Stimulated activated CD4-positive, alpha-beta T cell treated with anti-CD3 and anti-CD28 coated beads, Interleukin-2, amount 100 ng/mL, for 4 hours (primary cell): ENCODE results near the gene PRPH2.
"Not testable (repeated sequence)": the region's sequence is repeated elsewhere in the genome, so short reads cannot be mapped to it uniquely, and the experiment has no call there.

Experiments
- DNase-seq: peaks from one replicate; pipeline ENCODE4 v3.0.0-alpha.2; 2020; ENCODE audit warnings: low read depth

Gene PRPH2

GRCh38 chr6:42742116-42742894 is 19.9 kb upstream of the PRPH2 start:
- DNase-seq, result no peak

- no peak for DNase-seq
Measured at GRCh38 chr6:42740725-42741124, 18.3 kb upstream of the PRPH2 start.

DNA sequence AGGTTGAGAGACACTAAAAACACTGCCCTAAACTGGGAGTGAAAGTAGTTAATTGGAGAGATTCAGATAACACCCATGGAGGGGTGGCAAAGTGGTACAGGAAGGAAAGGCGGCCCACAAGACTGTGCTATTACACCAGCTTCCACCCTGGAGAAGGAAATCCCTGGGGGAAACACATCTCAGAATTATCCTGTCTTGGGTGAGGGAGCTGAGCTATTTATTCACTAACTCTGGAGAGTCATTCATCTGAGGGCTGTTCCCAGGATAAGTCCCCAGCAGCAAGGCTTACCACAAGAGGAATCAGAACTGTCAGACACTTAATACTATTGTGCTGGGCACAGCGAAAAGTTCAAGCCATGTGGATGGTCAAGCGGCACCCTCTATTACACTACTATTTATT is 13.6 kb upstream of the PRPH2 start:
- DNase-seq, result no peak

GRCh38 chr6:42733867-42734481 is 11.6 kb upstream of the PRPH2 start:
- not testable (repeated sequence) for DNase-seq

DNA sequence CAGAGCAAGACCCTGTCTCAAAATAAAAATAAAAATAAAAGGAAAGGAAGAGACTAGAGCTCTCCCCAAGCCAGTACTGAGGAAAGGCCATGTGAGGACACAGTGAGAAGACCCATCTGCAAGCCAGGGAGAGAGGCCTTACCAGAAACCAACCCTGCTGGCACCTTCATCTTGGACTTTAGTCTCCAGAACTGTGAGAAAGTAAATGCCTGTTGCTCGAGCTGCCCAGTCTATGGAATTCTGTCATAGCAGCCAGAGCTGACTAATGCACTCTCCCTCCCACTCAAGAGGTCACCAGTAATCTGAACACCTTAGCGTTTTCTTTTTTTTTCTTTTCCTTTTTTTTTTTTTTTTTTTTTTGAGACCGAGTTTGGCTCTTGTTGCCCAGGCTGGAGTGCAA is 7.3 kb upstream of the PRPH2 start:
- no peak for DNase-seq

DNA sequence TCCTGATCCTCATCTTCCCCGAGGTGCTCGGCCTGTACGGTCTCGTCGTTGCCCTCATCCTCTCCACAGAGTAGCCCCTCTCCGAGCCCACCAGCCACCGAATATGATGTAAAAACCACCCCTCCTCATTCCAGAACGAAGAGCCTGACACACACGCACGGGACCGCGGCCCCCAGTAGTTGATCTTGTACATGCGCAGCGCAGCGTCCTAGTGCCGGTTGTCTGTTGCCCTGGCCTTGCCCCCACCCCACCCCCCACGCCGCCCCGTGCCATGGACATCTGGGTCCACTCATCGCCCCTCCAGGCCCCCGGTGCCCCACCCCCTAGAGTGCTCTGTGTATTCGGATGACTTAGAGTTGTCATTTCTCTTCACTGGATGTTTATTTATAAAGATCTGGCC is 5.2 kb upstream of the PRPH2 start:
- DNase-seq, result no peak

- DNase-seq, result no peak
Measured at GRCh38 chr6:42727087-42727611, 4.8 kb upstream of the PRPH2 start.

GRCh38 chr6:42726485-42727086 is 4.2 kb upstream of the PRPH2 start:
- DNase-seq, result peak; percentile 73

GRCh38 chr6:42726026-42726425 is 3.6 kb upstream of the PRPH2 start:
- no peak for DNase-seq

DNA sequence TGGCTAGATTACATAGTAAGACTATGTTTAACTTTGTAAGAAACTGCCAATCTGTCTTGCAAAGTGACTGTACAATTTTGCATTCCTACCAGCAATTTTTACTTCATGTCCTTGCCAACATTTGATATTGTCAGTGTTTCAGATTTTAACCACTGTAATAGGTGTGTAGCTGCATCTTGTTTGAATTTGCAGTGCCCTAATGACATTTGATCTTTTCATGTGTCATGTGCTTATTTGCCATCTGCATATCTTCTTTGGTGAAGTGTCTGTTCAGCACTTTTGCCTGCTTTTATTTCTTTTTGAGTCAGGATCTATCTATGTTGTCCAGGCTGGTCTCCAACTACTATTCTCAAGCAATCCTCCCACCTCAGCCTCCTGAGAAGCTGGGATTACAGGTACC is 2.4 kb upstream of the PRPH2 start:
- no peak for DNase-seq

DNA sequence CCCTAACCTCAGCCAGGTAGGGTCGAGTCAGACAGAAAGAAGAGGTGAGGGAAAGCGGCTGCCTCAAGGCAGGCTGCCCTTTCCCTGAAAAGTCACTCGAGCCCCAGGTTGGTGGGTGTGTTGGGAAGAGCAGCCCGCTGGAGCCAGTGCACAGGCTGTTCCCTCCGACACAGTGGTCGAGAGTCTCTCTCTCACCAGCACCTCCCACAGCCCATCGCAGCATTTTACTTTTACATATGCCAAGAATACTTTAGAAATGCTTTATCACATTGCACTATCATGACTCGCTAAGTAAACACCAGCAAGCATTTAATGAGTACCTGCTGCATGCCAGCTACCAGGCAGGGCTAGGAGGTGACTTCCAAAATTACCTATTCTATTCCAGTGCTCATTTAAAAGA is 1.7 kb downstream of the PRPH2 start:
- no peak for DNase-seq

DNA sequence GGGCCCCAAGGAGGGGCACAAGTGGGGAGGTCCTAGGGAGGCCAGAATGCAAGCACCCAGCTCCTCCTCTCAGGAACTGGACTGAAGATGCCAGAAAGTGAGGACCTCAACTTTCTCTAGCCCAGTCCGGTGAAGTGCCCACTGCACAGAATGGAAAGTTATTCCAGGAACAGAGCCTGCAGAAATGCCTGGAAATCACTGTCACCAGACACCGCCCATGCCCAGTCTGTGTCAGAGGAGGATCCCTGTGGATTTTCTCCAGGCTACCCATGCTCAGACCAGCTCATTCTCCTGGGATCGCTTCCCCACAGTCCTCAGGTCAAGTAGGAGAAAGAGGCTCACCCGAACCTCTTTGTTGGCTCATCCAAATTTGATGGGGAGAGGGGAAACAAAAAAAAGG is 6.5 kb downstream of the PRPH2 start:
- no peak for DNase-seq

- DNase-seq, result no peak
Measured at GRCh38 chr6:42714098-42714761, 8.2 kb downstream of the PRPH2 start.

DNA sequence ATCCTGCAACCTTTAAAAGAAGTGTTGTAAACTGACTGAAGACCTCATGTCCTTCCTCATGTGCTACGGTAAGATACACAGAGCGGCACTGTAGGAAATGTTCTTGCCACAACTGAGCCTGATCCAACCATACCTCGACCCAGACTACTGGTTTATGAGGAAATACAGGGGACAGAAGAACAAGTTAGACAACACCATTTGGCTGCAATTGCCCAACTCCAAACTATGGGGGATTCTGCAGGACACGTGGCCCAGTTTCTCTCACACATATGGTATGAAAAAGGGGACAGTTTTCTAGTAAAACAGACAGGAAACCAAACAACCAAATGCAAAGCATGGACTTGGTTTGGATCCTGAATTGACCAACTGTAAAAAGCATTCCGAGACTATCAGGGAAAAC is 10.5 kb downstream of the PRPH2 start:
- no peak for DNase-seq

DNA sequence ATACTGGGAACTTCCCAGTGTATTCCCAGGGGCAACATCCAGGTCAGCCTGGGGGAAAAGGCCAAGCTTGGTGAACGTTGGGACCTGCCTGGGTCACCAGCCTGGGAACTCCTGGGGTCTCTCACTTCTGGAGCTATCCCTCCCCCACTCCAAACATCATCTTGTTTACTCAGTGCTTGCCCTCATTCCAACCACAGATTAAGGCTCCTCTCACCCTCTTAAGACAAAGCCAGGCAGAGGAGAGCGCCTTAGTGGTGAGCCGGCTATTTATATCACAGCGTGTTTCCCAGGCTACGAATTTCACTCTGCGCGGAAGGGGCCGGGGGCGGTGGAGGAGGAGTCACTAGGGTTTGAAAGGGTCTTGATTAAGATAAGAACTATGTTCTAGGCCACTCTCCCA is 12.1 kb downstream of the PRPH2 start:
- DNase-seq, result no peak

- DNase-seq, result no peak
Measured at GRCh38 chr6:42709871-42710270, 12.5 kb downstream of the PRPH2 start.

DNA sequence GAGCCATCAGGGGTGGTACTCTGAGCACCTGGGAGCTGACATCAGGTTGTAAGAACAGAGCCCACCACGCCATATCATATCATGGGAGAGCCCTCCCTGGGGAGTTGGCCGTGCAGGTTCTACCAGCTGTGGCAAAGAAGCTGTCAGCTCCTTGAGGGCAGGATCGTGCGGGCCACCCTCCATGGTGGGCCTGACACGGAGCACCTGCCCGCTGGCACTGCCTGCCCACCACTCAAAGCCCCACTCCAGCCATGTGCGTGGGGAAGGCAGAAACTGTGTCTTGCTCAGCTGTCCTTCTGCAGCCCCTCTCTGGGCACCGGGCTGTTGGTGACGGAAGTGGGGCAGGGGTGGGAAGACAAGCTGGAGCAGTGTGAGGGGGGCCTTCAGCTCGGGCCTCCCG is 14.3 kb downstream of the PRPH2 start:
- no peak for DNase-seq

DNA sequence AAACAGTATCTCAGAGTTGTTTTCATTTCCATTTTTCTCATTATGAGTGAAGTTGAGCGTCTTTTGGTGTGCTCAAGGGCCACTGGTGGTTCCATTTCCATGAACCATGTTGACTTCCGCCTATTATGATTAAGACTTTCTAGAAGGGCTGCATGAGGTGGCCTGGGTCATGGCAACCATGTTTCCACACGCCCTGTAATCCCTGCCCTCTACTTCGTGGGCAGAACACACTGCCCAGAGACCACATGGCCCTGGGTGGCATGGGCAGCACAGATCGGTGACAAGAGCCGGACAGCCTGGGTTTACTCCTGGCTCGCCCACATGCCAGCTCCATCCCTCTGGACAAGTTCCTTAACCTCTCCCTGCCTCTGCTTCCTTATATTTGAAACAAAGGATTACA is 14.8 kb downstream of the PRPH2 start:
- DNase-seq, result no peak

- DNase-seq, result no peak
Measured at GRCh38 chr6:42704937-42705374, 17.4 kb downstream of the PRPH2 start.

GRCh38 chr6:42704251-42704936 is 18.0 kb downstream of the PRPH2 start:
- no peak for DNase-seq

GRCh38 chr6:42702786-42703185 is 19.6 kb downstream of the PRPH2 start:
- not testable (repeated sequence) for DNase-seq

DNA sequence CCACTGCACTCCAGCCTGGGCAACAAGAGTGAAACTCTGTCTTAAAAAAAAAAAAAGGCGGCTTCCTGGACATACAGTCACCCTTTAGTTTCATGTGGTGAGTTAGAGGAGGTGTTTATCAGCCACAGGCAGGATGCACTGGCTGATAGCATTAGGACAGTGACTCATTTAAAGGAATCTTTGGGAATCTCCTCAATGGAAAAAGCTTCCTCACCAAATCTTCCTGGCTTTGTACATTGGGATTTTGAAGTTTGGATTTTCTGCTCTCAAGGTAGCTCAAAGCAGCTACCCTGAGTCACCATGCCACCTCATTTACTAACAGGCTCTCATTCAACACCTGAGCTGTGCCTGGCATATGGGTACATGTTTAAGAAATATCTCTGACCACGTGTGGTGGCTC is 20.2 kb downstream of the PRPH2 start:
- DNase-seq, result no peak
